ENCODE measurements around the gene RET. TPM values are rescaled to one million over a fixed set of nuclear protein-coding genes. Genes with fewer than 3 reads are reported as not detected.

The RET gene
- total RNA-seq, 1 experiment from 2014 or later = not detected

DNA sequence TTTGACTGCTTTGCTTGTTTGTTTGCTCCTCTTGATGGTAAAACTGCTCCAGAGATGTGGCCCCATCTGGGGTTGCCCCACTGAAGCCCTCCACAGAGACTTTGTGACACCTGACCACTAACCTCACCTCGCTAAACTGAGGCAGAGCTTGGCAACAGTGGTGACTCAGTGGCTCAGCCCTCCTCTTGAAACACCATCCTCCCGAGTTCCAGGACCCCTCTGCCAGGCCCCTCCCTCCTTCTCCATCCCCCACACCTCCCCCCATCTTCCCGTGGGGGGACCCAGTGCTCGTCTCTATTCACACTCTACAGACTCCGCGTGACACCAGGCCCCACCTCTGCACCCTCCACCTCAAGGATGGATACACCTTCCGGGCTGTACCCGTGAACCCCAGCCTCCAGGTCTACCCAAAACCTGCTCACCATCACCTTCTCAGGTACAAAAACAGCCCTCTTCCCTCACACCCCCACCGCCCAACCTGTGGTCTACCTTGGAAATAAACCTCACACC is 19.0 kb upstream of the RET start:
- no peaks in the 10 kb centered on the region for H3K9me3 ChIP-seq
- H3K9me3 Mint-ChIP-seq (ENCODE audit: unreplicated experiment) = no peaks in the 10 kb centered on the region
- H3K27ac Mint-ChIP-seq (ENCODE audit: unreplicated experiment) = no peak overlapping the region
- H3K36me3 Mint-ChIP-seq (ENCODE audit: insufficient read depth, unreplicated experiment) = no peaks in the 10 kb centered on the region
- H3K4me3 ChIP-seq (ENCODE audit: low read depth, low read length) = no peak overlapping the region
- H3K36me3 ChIP-seq (ENCODE audit: control insufficient read depth, insufficient read depth, low read length) = no peaks in the 10 kb centered on the region
- TF ChIP-seq, protein P1, sequence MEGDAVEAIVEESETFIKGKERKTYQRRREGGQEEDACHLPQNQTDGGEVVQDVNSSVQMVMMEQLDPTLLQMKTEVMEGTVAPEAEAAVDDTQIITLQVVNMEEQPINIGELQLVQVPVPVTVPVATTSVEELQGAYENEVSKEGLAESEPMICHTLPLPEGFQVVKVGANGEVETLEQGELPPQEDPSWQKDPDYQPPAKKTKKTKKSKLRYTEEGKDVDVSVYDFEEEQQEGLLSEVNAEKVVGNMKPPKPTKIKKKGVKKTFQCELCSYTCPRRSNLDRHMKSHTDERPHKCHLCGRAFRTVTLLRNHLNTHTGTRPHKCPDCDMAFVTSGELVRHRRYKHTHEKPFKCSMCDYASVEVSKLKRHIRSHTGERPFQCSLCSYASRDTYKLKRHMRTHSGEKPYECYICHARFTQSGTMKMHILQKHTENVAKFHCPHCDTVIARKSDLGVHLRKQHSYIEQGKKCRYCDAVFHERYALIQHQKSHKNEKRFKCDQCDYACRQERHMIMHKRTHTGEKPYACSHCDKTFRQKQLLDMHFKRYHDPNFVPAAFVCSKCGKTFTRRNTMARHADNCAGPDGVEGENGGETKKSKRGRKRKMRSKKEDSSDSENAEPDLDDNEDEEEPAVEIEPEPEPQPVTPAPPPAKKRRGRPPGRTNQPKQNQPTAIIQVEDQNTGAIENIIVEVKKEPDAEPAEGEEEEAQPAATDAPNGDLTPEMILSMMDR (IDR thresholded peaks at IDR 0.05; ENCODE audit: insufficient read depth in 1 of 2, low read depth in 1 of 2, low read length in 1 of 2, severe bottlenecking in 1 of 2, unreplicated experiment in 1 of 2) = no peak
- no peak overlapping the region for H3K4me3 Mint-ChIP-seq (ENCODE audit: unreplicated experiment)
- ChIA-PET CTCF (no interaction called here), POLR2A (no interaction called here)
- H3K4me1 ChIP-seq = no peaks in the 10 kb centered on the region
- peaks cover 28% of the 10 kb centered on the region for H3K27me3 Mint-ChIP-seq (ENCODE audit: insufficient read depth, unreplicated experiment)
- BruUV-seq (replicated peaks) = no TSS peak
- H3K4me1 Mint-ChIP-seq (ENCODE audit: low read depth, unreplicated experiment) = no peaks in the 10 kb centered on the region
- peak in 1 of 2 experiments; percentile 24 for DNase-seq
- no peaks in the 10 kb centered on the region; the same call in none of the 2 replicates for H3K27me3 ChIP-seq (replicated peaks; ENCODE audit: control insufficient read depth, insufficient read depth, low read length)
- intact Hi-C loops (cut with micrococcal nuclease; ENCODE audit: unreplicated experiment) = no loop called here

DNA sequence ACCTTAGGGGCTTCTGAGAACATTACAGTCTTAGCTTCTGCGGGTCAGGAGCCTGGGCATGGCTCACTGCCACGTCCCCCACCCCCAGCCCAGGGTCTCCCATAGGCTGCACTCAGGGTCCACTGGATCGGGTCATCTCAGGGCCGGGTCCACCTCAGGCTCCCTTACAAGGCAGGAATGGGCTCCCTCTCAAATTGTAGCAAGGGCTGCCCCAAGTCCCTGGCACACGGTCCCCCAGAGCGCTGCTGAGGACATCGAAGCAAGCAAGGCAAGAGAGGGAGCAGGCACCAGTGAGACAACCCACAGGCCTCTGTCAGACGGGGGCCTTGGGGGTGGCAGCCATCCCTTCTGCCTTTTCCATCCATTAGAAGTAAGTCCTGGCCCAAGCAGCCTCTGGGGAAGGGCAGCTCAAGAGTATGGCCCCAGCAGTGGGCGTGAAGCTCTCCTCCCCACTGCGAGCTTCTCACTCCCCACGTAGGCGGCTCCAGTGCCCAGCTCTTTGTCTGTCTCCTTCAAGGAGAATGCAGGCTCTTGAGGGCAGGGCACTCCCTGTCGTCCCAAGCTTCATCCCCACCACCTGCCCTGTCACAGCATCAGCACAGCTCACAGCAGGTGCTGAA is 18.0 kb upstream of the RET start:
- Mint-ChIP-seq H3K27ac (ENCODE audit: unreplicated experiment) (no peak overlapping the region), H3K36me3 (ENCODE audit: insufficient read depth, unreplicated experiment) (no peaks in the 10 kb centered on the region), H3K4me1 (ENCODE audit: low read depth, unreplicated experiment) (no peaks in the 10 kb centered on the region), H3K27me3 (ENCODE audit: insufficient read depth, unreplicated experiment) (peaks cover 25% of the 10 kb centered on the region), H3K4me3 (ENCODE audit: unreplicated experiment) (no peak overlapping the region), H3K9me3 (ENCODE audit: unreplicated experiment) (no peaks in the 10 kb centered on the region)
- ChIA-PET CTCF (no interaction called here), POLR2A (no interaction called here)
- intact Hi-C loops (cut with micrococcal nuclease; ENCODE audit: unreplicated experiment) = no loop called here
- DNase-seq = no peak
- TF ChIP-seq, protein P1 (IDR thresholded peaks at IDR 0.05; ENCODE audit: insufficient read depth in 1 of 2, low read depth in 1 of 2, low read length in 1 of 2, severe bottlenecking in 1 of 2, unreplicated experiment in 1 of 2) = no peak
- Histone ChIP-seq H3K9me3 (no peaks in the 10 kb centered on the region), H3K4me3 (ENCODE audit: low read depth, low read length) (no peak overlapping the region), H3K27me3 (replicated peaks; ENCODE audit: control insufficient read depth, insufficient read depth, low read length) (no peaks in the 10 kb centered on the region; the same call in none of the 2 replicates), H3K4me1 (no peaks in the 10 kb centered on the region), H3K36me3 (ENCODE audit: control insufficient read depth, insufficient read depth, low read length) (no peaks in the 10 kb centered on the region)
- no TSS peak for BruUV-seq (replicated peaks)

DNA sequence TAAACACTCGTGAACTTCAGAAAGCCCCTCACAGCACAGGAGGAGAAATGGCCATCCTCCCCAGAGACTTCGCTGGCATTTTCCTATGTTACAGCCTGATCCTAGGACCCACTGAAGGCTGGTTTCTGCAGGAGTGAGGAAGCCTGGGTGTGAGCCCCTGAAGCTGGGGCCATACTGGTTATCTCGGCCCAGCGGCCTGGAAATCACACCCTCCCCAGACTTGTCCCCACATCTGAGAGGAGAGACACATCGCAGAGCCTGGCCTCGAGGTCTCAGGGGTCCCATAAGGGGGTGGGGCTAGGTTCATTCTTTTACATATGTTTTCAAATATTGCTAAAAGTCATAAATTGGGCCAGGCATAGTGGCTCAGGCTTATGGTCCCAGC is 17.5 kb upstream of the RET start:
- Histone ChIP-seq H3K4me3 (ENCODE audit: low read depth, low read length) (no peak overlapping the region), H3K9me3 (no peaks in the 10 kb centered on the region), H3K27me3 (replicated peaks; ENCODE audit: control insufficient read depth, insufficient read depth, low read length) (no peaks in the 10 kb centered on the region; the same call in none of the 2 replicates), H3K36me3 (ENCODE audit: control insufficient read depth, insufficient read depth, low read length) (no peaks in the 10 kb centered on the region), H3K4me1 (no peaks in the 10 kb centered on the region)
- no TSS peak for BruUV-seq (replicated peaks)
- Mint-ChIP-seq H3K4me3 (ENCODE audit: unreplicated experiment) (no peak overlapping the region), H3K36me3 (ENCODE audit: insufficient read depth, unreplicated experiment) (no peaks in the 10 kb centered on the region), H3K4me1 (ENCODE audit: low read depth, unreplicated experiment) (no peaks in the 10 kb centered on the region), H3K27ac (ENCODE audit: unreplicated experiment) (no peak overlapping the region), H3K9me3 (ENCODE audit: unreplicated experiment) (no peaks in the 10 kb centered on the region), H3K27me3 (ENCODE audit: insufficient read depth, unreplicated experiment) (peaks cover 21% of the 10 kb centered on the region)
- DNase-seq = no peak
- ChIA-PET CTCF (no interaction called here), POLR2A (no interaction called here)
- TF ChIP-seq, protein P1 (IDR thresholded peaks at IDR 0.05; ENCODE audit: insufficient read depth in 1 of 2, low read depth in 1 of 2, low read length in 1 of 2, severe bottlenecking in 1 of 2, unreplicated experiment in 1 of 2) = no peak
- intact Hi-C loops (cut with micrococcal nuclease; ENCODE audit: unreplicated experiment) = no loop called here
